Activated effector memory CD4-positive, alpha-beta T cell treated with anti-CD3 and anti-CD28 coated beads, Interleukin-2, amount 50 U/mL, for 16 hours (primary cell): Measurements from ENCODE around the gene TYRP1.
A peak's percentile ranks its signal among the peaks of the same experiment; 100 is the strongest.
"Not testable (repeated sequence)": the region's sequence is repeated elsewhere in the genome, so short reads cannot be mapped to it uniquely, and the experiment has no call there.

Experiments used
- DNase-seq: peaks from one replicate; pipeline ENCODE4 v3.0.0-alpha.2; 2020

TYRP1 gene, protein sequence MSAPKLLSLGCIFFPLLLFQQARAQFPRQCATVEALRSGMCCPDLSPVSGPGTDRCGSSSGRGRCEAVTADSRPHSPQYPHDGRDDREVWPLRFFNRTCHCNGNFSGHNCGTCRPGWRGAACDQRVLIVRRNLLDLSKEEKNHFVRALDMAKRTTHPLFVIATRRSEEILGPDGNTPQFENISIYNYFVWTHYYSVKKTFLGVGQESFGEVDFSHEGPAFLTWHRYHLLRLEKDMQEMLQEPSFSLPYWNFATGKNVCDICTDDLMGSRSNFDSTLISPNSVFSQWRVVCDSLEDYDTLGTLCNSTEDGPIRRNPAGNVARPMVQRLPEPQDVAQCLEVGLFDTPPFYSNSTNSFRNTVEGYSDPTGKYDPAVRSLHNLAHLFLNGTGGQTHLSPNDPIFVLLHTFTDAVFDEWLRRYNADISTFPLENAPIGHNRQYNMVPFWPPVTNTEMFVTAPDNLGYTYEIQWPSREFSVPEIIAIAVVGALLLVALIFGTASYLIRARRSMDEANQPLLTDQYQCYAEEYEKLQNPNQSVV

DNA sequence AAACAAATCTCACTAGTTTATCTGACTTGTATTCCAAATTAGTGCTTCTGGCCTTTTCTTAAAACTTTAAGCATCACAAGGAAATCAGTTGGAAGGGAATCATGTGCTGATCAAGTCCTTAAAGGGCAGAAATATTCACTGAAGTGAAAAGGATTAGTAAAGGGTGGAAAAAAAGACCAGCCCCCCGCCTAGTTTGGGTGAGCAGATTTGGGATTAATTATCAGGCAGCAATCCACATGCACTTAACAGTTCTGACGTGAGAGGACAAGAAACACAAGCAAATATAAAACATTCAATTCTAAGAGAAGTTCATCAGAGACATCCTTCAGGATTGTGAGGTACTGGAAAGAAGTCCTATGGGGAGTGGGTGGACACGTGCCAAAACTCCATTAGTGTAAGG, at the start of gene TYRP1:
TYRP1 (plus strand) TSS at position 245 of the 400 bp plus-strand sequence. CDS start 612 bp downstream, outside the sequence.
- no peak for DNase-seq

DNA sequence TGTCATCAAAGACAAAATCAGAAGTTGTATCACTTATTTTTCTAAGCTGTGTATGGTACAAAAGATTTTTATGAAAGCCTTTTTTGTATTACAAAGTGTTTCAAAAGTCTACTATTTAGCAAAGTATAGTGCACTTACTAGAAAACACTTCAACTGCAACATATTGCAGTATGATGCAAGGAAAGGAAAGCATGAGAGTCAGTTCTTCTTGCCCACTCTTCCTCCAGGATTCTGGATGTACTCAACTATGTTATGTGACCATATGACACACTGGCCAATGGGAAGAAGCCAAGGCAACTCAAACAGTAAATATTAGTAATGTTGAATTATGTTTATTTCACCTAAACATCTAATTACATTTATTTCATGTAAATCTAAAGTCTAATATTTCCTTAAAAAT, 49.5 kb upstream of the TYRP1 start:
- DNase-seq, result no peak

DNA sequence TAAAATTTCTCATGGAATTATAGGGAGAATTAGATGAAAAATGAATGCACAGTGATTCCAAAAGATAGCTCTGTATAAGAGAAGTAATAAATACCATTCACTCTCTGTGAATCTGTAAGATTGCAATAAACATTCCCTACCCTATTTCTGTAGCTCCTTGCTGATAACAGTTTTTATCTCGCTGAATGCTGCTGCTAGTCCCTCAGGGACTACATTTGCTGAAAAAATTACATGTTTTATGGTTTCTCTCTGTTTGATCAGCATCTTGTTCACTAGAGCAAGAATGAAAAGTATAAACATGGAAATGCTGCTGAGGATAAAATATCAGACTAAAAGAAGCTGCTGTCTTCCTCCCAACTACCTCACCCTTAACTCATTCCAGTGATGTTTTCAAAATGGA, 44.3 kb upstream of the TYRP1 start:
- DNase-seq, result no peak

DNA sequence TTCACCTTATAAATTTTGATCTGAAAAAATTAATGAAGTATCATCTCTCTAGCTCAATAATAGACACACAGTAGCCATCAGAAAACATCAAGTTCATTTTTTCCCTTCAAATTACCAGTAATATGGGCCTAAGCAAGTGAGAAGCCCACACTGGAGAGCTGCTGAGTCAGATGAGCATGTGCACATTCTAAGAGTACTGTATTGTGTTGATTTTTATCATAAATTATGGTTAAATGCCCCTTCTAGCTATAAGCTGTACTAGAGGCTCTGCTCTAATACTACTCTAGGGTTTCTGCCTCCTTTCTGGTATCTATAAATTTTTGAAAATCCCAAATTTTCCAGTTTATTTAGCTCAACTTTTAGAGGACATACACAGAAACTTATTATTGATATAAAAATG, 42.1 kb upstream of the TYRP1 start:
- DNase-seq, result no peak

DNA sequence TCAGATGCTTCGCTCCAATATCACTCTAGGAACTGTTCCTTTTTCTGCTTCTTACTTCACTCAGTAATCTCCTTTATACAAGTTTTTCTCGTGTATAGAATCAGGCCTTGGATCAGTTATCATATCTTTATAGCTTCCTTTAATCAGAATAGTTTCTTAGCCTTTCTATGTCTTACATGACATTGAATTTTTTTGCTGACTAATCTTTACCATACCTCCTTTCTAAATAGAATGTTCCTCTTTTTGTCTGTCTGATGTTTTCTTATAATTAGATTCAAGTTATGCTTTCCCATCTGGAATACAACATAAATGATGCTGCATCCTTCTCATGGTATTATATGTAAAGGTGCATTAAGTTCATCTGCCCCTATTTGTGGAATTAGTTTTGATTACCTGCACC, 40.2 kb upstream of the TYRP1 start:
- no peak for DNase-seq

DNA sequence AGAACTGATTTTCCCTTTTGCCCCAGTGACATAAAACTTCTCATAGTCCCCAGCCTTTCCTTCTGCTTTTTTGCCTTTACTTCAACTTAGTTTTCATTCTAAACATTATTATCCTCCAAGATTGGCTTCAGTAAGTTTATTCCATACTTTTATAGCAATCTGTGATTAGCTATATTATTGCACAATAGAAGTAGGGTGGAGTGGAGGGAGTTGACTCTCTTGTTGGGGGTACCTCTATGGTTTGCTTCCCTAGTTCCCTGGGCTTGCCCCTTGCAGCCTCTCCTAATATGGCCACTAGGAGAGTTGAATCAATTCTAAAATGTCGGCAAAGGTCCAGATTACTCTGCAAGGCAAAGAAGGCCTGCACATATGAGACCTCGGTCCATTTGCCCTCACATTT, 36.4 kb upstream of the TYRP1 start:
- no peak for DNase-seq

DNA sequence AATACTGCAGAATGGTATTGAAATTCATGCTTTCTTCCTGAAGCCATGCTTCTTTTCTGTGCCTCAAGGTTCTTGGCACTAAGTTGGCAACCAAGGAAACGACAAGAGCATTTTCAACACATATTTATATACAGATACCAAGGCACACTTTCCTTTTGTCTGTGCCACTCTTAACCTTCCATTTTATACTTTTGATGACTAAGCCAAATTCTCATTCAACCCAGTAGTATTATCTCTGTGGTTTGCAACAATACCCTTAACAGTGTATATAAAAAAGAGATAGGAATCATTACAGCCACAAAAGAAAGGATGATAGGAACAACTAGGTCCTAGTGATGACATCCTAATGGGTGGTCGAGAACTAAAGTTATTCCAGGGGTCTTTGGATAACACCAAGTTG, 36.0 kb upstream of the TYRP1 start:
- DNase-seq, result no peak

DNA sequence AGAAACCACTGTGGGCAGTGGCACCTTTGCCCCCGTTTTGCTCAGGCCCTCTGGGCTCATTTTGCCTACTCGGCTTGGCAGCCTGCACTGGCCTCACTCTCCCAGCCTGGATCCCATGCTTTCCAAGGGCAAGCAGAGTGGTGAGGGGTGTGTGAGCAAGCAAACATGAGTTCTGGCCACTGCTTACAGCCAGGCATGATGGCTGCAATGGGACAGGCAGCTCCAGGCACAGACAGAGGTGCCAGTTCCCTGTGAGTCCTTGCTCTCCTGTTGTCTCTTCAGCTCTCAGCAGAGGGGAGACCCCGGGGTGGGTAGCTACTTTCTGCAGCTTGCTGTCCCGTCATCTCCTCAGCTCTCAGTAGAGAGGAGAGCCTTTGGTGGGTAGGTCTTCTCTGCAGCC, 35.2 kb upstream of the TYRP1 start:
- no peak for DNase-seq

DNA sequence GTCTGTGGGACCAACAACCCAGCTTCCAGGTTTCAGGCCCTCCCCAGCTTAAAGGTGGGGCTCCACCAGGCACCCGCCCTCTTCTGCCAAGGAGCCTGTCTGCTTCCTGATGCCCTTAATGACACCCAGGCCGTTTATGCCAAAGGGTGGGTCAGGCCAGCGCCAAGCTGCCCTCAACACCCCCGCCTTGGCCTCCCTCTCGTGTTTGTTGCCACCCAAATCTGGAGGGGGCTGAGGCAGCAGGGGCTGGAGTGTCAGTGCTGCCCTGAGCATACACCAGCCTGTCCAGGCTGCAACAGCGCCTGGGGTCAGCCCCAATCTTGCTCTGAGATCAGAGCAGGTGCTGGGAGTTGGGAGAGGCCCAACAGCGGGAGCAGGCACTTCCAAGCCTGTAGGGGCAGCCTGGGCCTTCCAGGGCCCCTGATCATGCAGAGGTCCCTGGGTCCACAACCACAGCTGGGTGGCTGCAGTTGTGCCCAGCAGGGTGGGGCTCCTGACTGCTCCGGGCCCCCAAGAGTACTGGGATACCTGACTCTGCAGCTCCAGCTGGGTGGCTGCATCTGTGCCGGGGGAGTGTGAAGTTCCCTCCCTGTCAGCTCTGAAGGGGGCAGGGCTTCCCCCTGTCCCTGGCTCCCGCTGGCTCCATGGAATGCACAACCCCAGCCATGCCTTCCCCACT, 34.5 kb upstream of the TYRP1 start:
- peak; percentile 57 for DNase-seq

DNA sequence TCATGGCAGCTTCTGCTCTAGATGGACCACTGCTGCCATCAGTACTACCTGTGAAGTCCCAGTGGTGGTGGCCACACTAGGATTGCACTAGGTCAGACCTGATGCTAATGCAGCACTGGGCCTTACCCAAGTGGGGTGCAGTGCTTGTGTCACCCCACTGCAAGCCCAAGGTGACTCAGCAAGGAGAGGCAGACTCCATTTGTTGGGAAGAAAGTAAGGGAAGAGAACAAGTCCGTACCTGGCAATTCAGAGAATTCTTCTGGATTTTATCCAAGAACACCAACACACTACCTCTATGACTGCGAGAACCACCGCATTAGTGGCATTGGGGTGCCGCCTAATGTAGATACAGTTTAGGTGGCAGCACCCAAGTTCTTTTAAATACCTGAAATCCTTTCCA, 34.0 kb upstream of the TYRP1 start:
- no peak for DNase-seq

DNA sequence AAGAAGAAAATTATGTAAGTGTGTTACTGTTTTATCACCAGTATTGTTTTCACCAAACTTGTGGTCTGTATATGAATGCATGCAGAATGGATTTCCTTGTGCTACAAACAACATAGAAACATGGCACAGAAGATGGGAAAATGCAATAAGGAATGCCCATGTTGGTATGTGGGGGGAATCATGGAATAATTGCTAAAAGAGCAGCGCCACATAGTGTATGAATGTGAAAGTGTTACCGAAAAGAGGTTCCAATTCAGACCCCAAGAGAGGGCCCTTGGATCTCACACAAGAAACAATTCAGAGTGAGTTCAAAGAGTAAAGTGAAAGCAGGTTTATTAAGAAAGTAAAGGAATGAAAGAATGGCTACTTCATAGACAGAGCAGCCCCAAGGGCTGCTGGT, 26.4 kb upstream of the TYRP1 start:
- no peak for DNase-seq

DNA sequence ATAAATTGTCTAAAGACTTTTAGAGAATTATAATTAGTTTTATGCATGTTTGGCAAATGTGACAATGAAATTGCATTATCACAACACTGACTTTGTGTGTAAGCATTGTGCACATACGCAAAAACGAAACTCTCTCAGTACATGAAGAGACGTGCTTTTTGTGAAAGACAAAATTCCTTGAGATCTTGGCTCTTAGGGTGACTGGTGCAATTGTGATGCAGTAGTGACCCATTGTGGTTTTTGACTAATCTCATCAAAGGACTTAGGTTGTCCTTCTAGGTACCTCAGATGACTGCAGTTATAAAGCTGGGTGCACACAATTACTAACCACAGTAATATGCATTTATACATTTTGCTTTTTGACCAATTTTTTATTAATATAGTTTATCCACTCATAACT, 25.3 kb upstream of the TYRP1 start:
- DNase-seq, result no peak

DNA sequence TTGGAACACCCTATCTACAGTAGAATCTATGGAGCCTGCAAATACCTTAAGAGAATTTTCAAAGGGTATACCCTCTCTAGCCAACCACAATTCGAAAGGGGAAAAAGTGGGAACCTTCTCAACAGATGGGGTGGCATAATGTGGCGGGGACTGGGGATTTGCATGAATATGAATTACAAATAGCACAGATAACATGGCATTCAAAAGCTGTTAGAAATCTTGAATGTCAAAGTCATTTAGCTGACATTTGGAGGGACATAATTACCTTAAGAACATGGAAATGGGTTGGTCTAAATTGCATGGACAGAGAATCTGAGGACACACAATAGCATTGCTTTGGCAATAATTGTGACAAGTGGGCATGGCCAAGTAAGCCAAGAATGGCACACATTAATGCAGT, 23.2 kb upstream of the TYRP1 start:
- DNase-seq, result no peak

DNA sequence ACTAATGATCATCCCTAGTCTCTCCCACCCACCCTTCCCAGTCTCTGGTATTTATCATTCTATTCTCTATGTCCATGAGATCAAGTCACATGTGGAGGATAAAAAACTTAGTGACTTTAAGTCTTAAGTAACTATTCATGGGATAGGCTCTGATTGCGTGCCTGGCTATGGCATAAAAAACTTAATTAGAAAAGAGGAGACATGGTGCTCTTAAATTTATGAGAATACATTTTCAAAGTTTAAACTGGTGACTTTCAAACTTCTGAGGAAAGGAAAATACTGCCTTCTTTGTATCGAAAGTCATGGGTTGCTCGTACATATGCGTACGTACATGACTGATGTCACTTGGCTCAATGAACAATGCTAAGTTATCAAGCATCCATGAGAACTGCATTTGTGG, 18.2 kb upstream of the TYRP1 start:
- DNase-seq, result no peak

DNA sequence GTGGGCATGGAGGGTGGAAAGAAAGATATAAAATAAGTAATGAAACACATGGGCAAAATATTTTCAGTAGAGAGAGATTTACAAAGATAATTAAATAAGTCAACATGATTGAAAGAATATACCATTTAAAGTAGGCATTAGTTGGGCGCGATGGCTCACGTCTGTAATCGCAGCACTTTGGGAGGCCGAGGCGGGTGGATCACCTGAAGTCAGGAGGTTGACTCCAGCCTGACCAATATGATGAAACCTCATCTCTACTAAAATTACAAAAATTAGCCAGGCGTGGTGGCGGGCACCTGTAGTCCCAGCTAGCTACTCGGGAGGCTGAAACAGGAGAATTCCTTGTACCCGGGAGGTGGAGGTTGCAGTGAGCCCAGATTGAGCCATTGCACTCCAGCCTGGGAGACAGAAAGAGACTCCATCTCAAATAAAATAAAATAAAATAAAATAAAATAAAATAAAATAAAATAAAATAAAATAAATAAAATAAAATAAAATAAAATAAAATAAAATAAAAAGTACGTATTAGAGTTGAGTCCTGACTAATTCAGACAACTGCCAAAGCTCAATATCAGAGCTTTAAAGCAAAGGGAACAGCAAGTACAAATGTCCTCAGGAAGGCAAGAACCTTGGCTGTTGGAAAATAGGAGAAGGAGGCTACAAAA, 15.6 kb upstream of the TYRP1 start:
- not testable (repeated sequence) for DNase-seq

DNA sequence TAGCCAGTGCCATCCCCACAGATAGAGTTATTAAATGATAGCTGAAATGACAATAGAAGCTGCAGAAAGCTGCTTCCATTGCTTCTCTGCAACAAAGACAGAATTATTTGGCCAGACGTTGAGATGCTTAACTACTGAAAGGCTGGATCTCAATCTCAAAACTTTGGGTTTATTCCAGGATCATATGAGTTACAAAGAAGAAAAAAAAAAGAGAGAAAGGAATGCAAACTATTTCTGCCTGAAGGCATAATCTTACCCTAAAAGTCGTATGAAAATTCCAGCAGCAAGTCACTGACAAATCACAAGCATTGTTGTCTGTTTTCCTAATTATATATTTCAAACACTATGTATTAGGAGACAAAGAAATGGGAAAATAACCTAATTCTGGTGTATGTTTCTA, 12.8 kb upstream of the TYRP1 start:
- DNase-seq, result no peak

DNA sequence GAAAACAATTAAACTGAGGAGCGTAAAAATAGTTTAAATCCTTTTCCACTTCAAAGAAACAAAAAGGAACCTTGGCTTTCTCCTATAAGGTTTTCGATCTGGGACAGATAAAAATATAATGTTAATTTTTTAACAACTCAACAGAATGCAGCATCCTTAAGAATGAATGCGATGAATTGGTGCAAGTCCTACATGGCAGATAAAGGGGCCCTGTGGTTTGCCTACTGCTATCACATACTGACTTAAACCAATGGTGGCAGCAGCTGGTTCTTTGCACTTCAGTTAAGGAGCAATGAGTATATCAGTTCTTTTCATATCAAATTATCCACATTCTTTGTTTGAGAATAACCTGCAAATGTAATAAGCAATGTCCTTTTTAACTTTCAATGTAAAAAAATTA, 12.4 kb upstream of the TYRP1 start:
- DNase-seq, result no peak

DNA sequence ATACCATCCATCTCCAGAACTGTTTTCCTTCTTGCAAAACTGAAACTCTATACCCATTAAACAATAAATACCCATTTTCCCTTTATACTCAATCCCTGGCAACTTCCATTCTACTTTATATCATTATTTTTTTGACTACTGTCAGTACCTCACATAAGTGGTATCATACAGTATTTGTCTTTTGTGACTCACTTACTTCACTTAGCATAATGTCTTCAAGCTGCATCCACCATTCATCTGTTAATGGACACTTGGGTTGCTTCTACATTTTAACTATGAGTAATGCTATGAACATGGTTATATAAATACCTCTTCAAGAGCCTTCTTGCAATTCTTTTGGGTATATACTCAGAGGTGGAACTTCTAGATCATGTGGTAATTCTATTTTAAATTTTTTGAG, 11.6 kb upstream of the TYRP1 start:
- DNase-seq, result no peak

DNA sequence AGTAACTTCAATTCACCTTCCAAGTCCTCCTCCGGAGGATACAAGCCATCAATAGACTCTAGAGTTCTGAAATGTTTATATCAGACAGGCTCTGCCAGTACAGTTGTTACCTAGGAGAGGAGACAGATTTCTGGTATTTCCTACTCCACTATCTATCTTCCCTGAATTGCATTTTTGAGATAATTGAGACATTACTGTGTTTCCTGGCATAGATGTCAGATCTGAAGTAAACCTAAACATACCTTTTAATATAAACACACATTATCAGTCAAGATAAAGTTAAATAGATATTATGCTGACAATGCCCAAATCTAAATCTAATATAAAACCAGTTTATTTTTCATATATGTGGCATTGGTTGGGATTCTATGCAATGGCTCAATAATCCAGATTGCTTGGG, 8.2 kb upstream of the TYRP1 start:
- no peak for DNase-seq

DNA sequence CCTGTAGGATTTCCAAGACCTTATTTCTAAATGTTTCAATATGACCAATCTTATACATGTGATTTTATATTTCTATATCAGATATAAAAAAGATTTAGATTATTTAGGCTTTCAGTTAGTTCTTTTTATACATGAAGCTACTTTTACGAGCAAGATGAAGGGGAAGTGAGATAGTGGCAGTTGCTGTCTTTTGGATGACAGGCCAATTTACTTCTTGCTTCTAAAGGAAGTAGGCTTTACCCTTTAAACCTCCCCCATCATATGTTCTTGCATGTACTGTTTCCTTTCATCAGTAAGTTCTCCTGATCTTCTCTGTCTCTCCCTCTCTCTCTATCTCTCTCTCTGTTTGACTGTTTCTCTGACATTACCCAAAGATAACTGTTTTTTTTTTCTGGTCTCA, 4.0 kb upstream of the TYRP1 start:
- no peak for DNase-seq

DNA sequence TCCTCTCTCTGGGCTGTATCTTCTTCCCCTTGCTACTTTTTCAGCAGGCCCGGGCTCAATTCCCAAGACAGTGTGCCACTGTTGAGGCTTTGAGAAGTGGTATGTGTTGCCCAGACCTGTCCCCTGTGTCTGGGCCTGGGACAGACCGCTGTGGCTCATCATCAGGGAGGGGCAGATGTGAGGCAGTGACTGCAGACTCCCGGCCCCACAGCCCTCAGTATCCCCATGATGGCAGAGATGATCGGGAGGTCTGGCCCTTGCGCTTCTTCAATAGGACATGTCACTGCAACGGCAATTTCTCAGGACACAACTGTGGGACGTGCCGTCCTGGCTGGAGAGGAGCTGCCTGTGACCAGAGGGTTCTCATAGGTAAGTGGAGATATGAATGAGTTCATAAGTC, 828 bp downstream of the TYRP1 start:
- no peak for DNase-seq

DNA sequence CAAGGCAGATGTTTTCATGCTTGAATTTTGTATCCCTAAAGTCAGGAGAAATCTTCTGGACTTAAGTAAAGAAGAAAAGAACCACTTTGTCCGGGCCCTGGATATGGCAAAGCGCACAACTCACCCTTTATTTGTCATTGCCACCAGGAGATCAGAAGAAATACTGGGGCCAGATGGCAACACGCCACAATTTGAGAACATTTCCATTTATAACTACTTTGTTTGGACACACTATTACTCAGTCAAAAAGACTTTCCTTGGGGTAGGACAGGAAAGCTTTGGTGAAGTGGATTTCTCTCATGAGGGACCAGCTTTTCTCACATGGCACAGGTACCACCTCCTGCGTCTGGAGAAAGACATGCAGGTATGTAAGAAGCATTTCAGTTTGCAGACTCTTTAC, 2.3 kb downstream of the TYRP1 start:
- DNase-seq, result no peak

DNA sequence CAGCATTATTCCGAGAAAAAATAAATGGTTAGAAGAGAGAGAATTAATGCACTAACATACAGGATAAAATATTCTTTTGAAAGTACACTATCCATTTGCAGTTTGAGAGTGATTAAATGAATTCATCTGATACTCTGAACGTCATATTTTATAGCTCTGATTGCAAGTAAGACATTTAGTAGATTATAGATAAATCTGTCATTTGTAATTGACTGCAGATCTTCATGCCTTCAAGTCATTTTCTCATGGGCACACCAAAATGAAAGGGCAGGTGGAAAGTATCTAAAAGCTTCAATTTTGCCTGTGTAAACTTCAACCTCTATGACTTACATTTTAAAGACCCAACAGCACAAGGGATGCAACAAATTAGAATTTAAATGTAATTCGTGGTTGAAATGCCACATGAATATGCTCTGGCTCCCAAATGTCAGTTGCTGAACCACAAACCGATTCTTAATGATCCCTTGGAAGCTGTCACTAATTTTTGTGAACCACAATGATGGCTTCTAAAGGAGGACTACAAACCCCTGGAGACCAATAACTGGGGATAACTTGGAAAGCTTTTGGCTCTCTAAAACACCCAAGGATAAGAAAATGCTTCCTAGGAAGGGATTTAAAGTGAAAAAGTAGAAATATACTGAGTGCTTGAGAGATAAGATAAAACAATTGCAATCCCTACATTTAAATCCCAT, 3.9 kb downstream of the TYRP1 start:
- DNase-seq, result no peak
